Brain pericyte (primary cell): ENCODE results near the gene CMIP.
"Not testable (repeated sequence)": the region's sequence is repeated elsewhere in the genome, so short reads cannot be mapped to it uniquely, and the experiment has no call there.

Experiments used
- DNase-seq: peaks from one replicate; pipeline ENCODE4 v3.0.0-alpha.2; 2012; ENCODE audit warnings: low read depth, low spot score

Gene CMIP

DNA sequence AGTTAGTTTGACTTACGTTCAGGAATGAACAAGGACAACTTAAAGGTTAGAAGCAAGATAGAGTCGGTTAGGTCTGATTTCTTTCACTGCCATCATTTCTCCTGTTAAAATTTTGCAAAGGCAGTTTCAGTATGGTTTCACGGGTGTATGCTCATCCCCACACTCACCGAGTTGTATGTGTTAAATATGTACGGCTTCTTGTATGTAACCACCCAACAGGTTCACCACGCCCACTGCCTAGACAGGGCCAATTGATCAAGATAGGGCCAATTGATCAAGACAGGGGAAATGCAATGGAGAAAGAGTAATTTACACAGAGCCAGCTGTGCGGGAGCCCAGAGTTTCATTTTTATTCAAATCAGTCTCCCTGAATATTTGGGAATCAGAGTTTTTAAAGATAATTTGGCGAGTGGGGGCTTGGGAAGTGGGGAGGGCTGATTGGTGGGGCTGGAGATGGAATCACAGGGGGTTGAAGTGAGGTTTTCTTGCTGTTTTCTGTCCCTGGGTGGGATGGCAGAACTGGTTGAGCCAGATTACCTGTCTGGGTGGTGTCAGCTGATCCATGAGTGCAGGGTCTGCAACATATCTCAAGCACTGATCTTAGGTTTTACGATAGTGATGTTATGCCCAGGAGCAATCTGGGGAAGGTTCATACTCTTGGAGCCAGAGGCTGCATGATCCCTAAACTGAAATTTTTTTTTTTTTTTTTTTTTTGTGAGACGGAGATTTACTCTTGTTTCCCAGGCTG is 272.0 kb downstream of the CMIP start:
- DNase-seq = no peak

DNA sequence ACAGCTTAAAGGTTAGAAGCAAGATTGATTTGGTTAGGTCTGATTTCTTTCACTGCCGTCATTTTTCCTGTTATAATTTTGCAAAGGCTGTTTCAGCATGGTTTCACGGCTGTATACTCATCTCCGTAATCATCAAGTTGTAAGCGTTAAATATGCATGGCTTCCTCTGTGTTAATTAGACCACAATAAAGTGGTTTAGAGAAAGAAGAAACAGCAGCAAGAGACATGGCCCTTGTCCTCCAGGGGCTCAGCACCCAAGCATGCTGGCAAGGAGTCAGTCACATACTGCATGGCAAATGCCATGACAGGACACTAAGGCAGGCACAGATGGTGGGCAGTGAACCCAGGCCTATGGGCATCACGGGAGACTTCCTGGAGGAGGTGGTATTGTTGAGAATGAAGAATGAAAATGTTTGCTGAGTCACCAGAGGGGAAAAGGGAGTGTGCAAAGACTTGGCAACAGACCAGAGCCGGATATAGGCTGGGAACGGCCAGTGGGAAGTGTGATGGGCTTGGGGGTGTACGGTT is 273.1 kb downstream of the CMIP start:
- DNase-seq = no peak

DNA sequence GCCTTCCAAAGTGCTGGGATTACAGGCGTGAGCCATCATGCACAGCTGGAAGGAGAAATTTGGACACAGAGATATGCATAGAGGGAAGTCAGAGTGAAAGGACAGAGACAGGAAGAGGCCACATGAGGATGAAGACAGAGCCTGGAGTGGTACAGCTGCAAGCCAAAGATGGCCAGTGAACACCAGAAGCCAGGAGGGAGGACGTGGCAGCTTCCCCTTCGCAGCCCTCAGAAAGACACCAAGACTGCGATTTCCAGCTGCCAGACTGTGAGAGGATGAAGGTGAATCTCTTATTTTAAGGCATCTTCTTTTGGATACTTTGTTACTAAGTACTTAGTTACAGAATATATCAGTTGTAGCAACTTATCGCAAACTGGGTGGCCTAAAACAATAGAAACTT is 274.0 kb downstream of the CMIP start:
- no peak for DNase-seq

DNA sequence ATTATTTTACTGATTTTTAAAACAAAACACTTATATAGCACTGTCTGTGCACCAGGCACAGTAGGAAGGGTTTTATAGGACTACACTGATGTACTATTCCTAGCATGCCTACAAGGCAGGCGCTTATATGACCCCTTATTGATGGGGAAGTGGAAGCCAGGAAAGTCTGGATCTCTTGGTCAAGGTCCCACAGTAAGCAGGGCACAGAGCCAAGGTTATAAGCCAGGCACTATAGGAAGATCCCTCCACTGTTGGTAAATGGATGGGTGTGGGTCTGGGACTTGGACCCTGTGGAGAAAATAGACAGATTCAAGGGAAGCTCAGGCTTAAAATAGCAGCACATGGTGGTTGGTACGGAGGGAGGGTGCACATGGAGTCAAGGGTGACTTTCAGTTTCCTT is 275.4 kb downstream of the CMIP start:
- DNase-seq = no peak

DNA sequence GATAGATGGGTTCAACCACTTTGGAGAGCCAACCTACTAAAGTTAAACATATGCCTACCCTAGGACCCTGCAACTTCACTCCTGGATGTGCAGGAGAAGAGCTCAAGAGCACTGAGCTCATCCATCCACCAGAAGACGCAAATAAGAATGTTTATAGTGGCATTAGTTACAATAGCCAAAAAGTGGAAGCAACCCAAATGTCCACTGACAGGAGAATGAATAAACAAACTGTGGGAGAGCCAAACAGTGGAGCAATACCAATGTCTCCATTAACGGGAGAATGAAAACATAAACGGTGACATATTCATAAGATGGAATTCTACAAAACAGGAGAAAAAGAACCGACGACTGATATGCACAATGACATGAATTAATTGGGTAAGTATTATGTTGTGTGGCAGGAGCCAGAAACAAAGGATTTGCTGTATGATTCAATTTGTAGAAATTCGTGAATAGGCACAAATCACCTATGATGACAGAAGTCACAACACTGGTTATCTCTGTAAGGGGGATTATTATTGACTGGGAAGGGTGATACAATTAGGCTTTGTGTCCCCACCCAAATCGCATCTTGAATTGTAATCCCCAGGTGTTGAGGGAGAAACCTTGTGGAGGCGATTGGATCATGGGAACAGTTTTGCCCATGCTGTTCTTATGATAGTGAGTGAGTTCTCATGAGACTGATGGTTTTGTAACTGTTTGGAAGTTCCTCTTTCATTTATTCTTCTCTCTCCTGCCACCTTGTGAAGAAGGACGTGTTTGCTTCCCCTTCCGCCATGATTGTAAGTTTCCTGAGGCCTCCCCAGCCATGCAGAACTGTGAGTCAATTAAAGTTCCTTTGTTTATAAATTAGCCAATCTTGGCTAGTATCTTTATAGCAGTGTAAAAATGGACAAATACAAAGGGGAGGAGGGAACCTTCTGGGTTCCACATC is 276.6 kb downstream of the CMIP start:
- DNase-seq = no peak

DNA sequence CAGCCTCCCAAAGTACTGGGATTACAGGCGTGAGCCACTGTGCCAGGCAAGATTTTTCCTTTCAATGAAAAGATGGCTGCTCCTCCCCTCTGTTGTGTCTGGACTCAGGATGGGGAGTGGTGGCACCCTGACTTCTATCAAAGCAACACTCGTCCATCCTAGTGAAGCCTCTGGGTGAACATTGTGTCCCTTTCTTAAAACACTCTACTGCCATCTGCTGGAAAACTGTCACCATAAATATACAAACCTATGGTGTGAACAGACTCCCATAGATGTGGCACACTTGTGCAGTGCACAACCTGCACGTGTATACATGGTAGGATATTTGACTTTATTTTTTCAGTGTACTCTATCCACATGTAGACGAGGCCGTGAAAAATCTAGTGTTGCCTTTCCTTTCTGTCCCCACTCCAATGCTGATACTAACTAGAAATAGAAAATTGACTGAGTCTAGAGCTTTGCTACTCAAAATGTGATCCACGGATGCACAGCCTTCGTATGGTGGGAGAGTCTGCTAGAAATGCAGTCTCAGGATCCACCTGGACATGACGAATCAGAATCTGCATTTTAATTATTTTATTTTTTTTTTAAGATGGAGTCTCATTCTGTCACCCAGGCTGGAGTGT is 278.6 kb downstream of the CMIP start:
- DNase-seq = peak; percentile 41

DNA sequence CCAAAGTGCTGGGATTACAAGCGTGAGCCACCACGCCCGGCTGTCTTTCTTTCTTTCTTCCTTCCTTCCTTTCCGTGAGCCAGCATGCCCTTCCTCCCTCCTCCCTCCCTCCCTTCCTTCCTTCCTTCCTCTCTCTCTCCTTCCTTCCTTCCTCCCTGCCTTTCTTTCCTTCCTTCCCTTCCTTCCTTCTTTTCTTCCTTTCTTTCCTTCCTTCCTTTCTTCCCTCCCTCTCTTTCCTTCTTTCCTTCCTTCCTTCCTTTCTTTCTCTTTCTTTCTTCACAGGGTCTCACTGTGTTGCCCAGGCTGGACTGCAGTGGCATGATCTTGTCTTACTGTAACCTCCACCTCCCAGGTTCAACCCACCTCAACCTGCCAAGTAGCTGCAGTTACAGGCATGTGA is 283.8 kb downstream of the CMIP start:
- DNase-seq = no peak

DNA sequence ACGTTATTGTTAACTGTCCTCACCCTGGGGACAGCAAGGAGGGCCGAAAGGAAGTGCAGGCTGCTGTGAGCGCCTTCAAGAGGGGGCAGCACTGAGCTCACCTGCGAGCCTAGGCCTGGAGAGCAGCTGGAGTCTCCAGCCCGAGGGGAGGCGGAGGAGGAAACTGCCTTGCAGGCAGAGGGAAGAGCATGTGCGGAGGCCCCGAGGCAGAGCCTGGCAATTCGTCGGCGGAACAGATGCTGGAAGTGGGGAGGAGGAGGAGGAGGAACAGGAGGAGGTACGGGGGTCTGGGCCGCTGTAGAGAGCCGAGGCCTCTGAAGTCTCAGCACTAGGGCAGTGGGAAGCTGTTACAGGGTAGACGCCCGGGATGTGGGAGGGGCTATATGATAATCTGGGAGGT is 284.8 kb downstream of the CMIP start:
- no peak for DNase-seq

DNA sequence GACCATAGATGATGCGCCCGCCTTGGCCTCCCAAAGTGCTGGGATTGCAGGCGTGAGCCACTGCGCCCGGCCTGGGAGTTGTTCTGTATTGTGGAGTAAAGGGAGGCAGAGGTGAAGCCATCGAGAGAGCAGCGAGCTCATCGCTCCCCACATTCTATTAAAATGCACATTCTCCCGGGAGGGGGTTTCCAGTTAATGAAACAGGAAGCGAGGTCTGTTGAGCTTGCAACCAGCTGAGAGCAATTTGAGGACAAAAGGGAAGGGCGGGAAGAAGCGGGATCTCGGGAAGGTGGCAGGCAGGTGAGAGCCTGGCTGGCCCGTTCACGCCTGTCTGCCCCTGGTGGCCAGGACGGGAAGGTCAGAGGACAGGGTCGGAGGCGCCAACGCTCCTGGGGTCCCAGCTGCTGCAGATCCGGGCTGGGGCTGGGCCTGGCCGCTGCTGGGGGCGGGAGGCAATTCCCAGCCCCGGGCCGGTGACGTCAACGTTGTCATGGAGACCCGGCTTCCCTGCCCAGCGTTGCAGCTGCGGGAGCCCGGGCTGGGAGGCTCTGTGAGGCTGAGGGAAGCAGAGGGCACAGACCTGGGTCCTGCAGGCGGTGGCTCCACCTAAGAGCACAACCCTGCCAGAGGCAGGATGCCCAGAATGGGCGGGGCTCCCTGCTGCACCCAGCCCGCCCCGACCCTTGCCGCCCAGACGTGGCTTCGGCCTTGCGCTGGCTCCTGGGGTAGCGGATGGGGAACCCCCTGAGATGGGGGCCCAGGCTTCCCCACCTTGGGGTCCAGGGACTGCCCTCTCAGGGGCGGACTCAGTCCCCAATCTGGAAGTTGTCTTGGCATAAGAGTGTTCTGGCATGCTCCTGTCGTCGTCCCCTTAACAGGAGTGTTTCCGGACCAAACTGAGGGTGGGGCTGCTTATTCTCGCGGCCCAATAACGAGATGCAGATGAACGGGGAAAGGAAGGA is 285.8 kb downstream of the CMIP start:
- peak; percentile 69 for DNase-seq

DNA sequence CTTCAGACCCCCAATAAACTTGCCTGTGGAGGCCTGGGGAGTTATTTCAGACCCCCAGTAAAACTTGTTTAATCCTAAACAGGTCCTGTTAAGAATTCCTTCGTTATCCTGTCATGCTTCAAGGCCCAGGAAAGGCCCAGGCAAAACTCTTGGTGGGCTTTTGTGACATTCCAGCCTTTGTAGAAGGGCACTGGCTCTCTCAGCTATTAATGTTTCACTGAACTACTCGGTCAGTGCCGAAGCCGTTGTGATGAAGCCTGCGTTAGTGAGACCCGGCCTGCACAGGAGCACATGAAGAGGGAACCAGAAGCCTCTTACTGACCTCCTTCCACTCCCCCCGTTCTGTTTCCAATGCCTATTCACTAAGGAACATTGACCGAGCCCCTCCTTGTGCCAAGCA is 287.0 kb downstream of the CMIP start:
- DNase-seq = no peak

DNA sequence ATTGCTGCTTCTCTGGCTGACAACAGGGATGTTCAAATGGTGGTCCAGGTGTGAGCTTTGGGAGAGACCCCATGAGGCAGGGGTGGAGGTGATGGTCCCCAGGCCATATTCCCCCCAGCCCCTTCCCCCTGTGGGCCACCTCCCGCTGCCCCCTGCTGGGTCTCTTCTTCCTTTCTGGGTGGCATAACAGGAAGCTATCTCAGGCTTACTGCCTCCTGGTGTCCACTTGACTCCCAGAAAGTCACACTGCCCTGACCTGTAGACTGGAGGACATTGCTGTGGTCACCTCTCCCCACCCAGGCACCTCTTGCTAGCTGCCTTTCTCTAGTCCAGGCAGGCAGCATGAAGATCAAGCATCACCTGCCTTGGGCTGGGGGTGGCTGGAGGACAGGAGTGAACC is 288.1 kb downstream of the CMIP start:
- DNase-seq = no peak

DNA sequence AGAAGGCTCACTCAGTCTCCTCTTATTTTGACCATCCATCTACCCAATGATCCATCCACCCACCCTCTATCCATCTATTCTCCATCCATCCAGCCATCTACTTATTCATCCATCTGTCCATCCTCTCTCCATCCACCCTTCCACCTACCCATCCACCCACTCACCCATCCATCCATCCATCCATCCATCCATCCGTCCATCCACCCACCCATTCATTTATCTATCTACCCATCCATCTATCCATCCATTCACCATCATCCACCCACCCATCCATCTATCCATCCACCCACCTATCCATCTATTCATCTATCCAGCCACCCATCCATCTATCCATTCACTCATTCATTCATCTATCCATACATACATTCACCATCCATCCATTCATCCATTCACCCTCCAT is 288.7 kb downstream of the CMIP start:
- no peak for DNase-seq

DNA sequence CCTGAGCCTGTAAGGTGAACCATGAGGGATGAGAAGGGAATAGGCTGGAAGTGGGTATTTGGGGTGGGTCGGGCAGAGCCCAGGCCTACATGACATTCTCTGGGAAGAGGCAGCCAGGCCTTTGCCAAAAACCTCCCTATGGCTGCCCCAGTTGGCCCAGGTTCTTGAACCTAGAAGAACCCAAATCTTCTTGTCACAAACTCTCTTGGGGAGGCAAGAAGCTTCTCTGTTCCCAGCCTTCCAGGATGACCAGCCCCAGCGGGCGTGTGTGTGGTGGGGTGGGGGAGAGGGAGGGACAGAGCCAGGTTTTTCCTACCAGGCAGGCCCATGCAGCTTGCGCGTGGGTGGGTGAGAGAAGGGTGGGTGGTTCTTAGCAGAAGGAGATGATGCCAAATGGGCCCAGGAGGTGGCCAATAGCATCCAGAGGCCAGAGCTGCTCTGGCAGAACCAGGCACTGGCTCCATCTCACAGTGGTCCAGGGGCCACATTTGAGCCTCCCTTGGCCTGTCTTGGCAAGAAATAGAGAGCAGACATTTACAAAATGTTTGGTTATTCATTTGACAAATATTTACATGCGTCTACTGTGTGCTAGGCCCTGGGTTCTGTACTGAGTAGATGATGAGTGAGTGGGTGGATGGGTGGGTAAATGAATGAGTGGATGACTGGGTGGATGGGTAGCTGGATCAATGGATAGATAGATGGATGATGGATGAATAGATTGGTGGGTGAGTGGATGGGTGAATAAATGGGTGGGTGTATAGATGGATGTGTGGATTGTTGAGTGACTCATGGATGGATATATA is 290.2 kb downstream of the CMIP start:
- no peak for DNase-seq

DNA sequence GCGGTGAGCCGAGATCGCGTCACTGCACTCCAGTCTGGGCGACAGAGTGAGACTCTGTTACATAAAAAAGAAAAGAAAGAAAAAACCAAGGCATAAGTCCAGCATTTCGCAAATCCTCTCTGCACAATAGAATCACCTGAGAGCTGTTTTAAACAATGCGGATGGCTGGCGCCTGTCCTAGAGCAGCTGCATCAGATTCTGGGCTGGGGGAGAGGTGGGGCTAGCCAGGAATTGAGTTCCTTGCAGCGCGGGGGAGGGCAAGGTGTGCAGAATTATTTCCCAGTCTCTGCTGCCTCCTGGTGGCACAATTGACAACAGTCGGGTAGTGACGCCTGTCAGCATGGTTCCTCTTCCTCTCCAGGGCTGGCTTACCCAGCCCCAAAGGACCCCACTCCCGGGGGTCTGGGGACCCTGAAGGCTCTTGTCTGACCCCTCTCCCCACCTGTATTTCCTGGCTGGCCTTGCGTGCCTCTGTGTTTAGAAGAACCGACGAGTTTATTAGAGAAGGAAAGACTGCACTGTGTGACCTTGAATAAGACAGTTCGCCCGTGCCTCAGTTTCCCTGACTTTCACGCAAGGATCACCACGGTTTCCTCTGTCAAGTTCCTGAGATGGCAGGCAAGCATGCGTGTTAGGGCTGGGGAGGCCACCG is 293.4 kb downstream of the CMIP start:
- DNase-seq = no peak

DNA sequence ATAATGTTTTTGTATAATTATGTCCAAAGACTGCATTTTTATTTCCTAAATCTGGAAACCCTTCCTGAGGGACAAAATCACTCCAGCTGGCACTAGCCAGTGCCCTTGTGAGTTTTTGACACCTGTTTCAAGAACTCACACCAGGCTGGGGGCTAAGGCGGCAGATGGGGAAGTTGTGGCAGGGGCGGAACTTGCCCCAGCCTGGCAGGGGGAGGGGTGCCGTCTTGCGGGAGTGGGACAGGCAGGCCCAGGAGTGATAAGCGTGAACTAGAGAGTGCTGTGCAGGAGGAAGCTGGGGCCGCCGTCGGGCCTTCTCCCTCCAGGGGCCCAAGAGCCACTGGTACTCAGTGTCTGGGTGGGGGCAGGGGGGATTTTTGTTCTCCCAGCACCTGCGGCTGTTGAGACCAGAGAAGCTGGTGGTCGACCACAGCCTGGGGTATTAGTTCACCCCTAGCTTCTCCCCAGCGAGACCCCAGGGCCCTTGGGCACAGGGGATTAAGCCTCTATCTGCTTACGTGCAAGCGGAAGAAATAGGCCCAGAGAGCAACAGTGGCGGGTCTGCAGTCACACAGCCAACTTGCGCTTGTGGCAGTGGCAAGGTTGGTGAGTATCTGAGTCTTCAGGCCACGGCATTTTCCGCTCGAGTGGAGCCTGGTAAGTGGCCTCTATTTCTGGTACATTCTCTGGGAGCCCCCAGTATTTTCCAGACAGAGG is 294.3 kb downstream of the CMIP start:
- no peak for DNase-seq

DNA sequence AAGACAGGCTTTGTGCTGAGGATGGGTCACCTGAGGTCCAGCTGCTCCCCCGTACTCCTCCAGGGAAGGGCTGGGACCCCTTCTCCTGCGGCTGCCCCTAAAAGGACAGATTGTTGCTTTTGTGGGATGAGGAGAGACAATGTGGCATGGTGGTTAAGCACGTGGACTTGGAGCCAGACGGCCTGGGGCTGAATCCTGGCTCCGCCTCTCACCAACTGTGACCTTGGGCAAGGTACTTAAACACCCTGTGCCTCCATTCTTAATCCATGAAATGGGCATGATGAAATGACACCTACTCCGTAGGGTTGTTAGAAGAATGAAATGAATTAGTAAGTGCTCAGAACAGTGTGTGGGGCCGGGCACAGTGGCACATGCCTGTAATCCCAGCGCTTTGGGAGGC is 294.9 kb downstream of the CMIP start:
- DNase-seq = no peak

DNA sequence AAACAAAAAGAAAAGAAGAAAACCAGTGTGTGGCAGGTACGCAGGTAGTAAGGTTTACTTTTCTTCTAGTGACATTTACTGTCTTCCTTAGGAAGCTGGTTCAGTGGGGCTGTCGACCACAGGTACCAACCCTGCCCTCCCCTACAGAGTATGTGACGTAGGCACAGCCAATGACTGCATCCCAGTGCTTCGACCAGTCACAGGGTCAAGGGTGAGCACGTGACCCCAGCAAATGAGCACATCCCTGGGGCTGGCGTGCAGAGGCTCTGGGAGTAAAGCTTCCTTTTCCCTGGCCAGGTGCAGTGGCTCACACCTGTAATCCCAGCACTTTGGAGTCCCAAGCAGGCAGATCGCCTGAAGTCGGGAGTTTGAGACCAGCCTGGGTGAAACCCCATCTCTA is 295.6 kb downstream of the CMIP start:
- DNase-seq = no peak

DNA sequence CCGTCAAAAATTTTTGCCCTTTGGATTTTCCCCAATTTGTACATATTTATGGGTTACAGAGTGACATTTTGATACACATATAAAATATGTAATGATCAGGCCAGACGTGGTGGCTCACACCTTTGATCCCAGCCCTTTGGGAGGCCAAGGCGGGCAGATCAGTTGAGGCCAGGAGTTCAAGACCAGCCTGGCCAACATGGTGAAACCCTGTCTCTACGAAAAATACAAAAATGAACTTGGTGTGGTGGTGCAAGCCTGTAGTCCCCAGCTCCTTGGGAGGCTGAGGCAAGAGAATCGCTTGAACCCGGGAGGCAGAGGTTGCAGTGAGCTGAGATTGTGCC is 296.8 kb downstream of the CMIP start:
- not testable (repeated sequence) for DNase-seq

DNA sequence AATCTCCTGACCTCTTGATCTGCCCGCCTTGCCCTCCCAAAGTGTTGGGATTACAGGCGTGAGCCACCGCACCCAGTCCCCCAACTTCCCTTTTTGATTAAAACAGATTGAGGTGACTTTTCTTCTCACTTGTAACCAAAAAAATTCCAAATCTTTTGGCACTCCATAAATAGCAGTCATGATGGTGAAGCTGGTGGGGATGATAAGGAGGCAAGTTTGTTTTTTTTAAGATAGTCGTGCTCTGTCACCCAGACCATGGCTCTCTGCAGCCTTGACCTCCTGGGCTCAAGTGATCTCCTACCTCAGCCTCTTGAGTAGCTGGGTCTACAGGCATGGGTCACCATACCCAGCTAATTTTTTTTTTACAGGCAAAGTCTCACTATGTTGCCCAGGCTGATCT is 299.8 kb downstream of the CMIP start:
- no peak for DNase-seq
